SK-N-MC (cell line): ENCODE measurements around the gene CAPS.

ENCODE experiments used
- DNase-seq: peaks from one replicate; pipeline ENCODE4 v3.0.0-alpha.2; 2011; ENCODE audit warnings: low read depth, low spot score
- H3K27ac ChIP-seq: fragments of 200-600 bp; sonication (generic); 2 replicates; pipeline ENCODE4 v1.5.1; 2016; ENCODE audit warnings: mixed run types
- H3K36me3 ChIP-seq: fragments of 200-600 bp; sonication (generic); 2 replicates; pipeline ENCODE4 v1.6.1; 2017; ENCODE audit warnings: antibody characterized with exemption, low read length, mixed read lengths; ENCODE audit not compliant: insufficient read depth
- H3K4me3 ChIP-seq: fragments of 200-600 bp; sonication (generic); 2 replicates; pipeline ENCODE4 v1.5.1; 2016
- H3K9ac ChIP-seq: fragments of 200-600 bp; sonication (generic); 2 replicates; pipeline ENCODE4 v1.8.0; 2017; ENCODE audit warnings: mixed run types, mixed read lengths; ENCODE audit not compliant: insufficient read length
- H3K9me3 ChIP-seq: fragments of 200-600 bp; sonication (generic); 2 replicates; pipeline ENCODE4 v1.6.1; 2017; ENCODE audit warnings: low read depth, mild to moderate bottlenecking, antibody characterized with exemption, low read length, moderate library complexity, mixed read lengths
- EZH2 ChIP-seq: fragments of 200-600 bp; sonication (generic); IDR thresholded peaks from one replicate; pipeline ENCODE4 v1.6.1; 2017; ENCODE audit warnings: antibody characterized with exemption
- FOXP2 ChIP-seq: optimal IDR thresholded peaks from 2 replicates; pipeline ENCODE3; 2011; ENCODE audit warnings: mild to moderate bottlenecking, moderate library complexity; ENCODE audit not compliant: insufficient read depth; ENCODE audit errors: extremely low read length, control extremely low read depth
- POLR2AphosphoS5 ChIP-seq: IDR thresholded peaks from 2 replicates; pipeline ENCODE4 v1.6.1; 2012; ENCODE audit warnings: mild to moderate bottlenecking, low read depth, low read length, borderline replicate concordance

CAPS gene

GRCh38 chr19:5940260-5941208 is 26.5 kb downstream of the CAPS start:
- H3K4me3 ChIP-seq, result no peak overlapping the region
- peaks cover 39% of the 10 kb centered on the region for H3K36me3 ChIP-seq
- H3K9ac ChIP-seq, result no peak overlapping the region
- no peak overlapping the region for H3K27ac ChIP-seq
- TF ChIP-seq EZH2 (no peak), POLR2AphosphoS5 (no peak), FOXP2 (no peak)
- DNase-seq, result no peak
- no peaks in the 10 kb centered on the region for H3K9me3 ChIP-seq

- no peaks in the 10 kb centered on the region for H3K9me3 ChIP-seq
- H3K4me3 ChIP-seq, result no peak overlapping the region
- no peak for DNase-seq
- no peak for TF ChIP-seq EZH2
- TF ChIP-seq FOXP2, result no peak
- no peak for TF ChIP-seq POLR2AphosphoS5
- no peak overlapping the region for H3K9ac ChIP-seq
- no peak overlapping the region for H3K27ac ChIP-seq
- peaks cover 45% of the 10 kb centered on the region for H3K36me3 ChIP-seq
Observed at GRCh38 chr19:5941673-5942072, 27.6 kb downstream of the CAPS start.

GRCh38 chr19:5943045-5943444 is 29.0 kb downstream of the CAPS start:
- Histone ChIP-seq H3K9ac (no peak overlapping the region), H3K9me3 (no peaks in the 10 kb centered on the region), H3K27ac (no peak overlapping the region), H3K4me3 (no peak overlapping the region), H3K36me3 (peaks cover 35% of the 10 kb centered on the region)
- no peak for DNase-seq
- TF ChIP-seq POLR2AphosphoS5, result no peak
- TF ChIP-seq FOXP2, result no peak

- no peak overlapping the region for H3K4me3 ChIP-seq
- H3K27ac ChIP-seq, result 0 out of 2 replicates have a peak overlapping the region, but pooled peaks have one; percentile 9
- DNase-seq, result no peak
- peaks cover 33% of the 10 kb centered on the region for H3K36me3 ChIP-seq
- TF ChIP-seq FOXP2, result no peak
- TF ChIP-seq EZH2, result no peak
- TF ChIP-seq POLR2AphosphoS5, result no peak
- no peaks in the 10 kb centered on the region for H3K9me3 ChIP-seq
- no peak overlapping the region for H3K9ac ChIP-seq
Observed at GRCh38 chr19:5943623-5944022, 29.6 kb downstream of the CAPS start.

- Histone ChIP-seq H3K9me3 (no peaks in the 10 kb centered on the region), H3K27ac (no peak overlapping the region), H3K36me3 (peaks cover 11% of the 10 kb centered on the region; the same call in 1 of the 2 replicates), H3K9ac (no peak overlapping the region), H3K4me3 (no peak overlapping the region)
- TF ChIP-seq FOXP2 (no peak), POLR2AphosphoS5 (no peak), EZH2 (no peak)
- DNase-seq, result no peak
Observed at GRCh38 chr19:5947435-5947834, 33.4 kb downstream of the CAPS start.

DNA sequence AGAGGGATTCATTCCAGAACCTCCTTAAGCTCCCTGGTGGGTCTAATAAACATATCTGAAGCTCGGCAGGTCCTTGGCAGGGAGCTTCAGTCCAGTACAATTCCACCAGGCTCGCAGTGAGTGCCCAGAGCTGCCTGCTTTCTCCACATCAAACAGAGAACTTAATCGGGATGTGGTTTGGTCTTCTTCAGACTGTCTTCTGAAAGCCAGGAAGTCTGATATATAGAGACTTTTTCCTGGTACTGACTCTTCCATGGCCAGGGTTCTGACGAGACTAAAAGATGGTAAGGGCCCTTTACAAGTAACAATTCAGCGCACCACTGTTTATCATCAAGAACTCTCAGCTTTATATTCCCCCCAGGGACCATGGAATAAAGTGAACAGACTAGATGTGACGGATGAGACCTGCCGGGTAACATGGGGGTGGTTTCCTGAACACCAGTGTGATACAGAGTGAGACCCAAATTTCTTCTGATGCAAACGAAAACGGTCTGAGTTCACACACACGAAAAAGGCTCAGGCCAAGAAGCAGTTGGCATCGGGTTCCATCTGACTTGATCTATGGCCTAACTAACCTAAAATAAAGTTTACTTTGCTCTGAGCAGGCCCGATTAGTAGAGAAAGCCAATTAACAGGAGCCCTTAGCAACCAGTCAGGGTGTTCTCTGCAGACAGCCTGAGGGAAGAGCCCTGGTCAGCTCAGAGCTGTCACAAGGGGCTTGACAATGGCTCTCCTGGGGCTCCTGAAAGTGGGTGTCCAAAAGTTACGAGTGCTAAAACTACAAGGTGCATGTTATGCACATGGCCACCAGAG is 34.9 kb downstream of the CAPS start:
- no peak overlapping the region for H3K27ac ChIP-seq
- no peak for DNase-seq
- peaks cover 11% of the 10 kb centered on the region; the same call in 1 of the 2 replicates for H3K36me3 ChIP-seq
- H3K9me3 ChIP-seq, result no peaks in the 10 kb centered on the region
- H3K9ac ChIP-seq, result no peak overlapping the region
- no peak overlapping the region for H3K4me3 ChIP-seq
- no peak for TF ChIP-seq FOXP2
- TF ChIP-seq POLR2AphosphoS5, result no peak
- TF ChIP-seq EZH2, result no peak

- Histone ChIP-seq H3K27ac (no peak overlapping the region), H3K9ac (no peak overlapping the region), H3K9me3 (no peaks in the 10 kb centered on the region), H3K4me3 (no peak overlapping the region), H3K36me3 (peaks cover 11% of the 10 kb centered on the region; the same call in 1 of the 2 replicates)
- DNase-seq, result no peak
- TF ChIP-seq POLR2AphosphoS5 (no peak), FOXP2 (no peak), EZH2 (no peak)
Observed at GRCh38 chr19:5949792-5950305, 35.8 kb downstream of the CAPS start.

DNA sequence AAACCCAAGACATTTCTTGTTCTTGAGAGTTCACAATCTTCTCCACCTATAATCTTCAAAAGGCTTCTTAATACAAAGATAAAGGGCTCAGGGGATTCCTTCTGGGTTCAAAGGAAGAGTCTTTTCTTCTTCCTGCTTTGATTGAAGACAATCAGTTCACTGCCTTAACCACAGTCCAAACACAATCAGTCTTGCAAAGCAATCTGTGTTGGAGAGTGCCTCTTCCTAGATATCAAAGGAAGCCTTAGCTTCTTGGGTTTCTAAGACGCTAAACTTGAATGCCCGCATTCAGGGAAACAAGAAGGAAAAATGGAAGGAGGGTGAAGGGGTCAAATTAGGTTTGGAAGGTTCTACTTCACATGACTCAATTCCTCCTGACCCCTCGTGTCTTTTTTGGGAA is 36.7 kb downstream of the CAPS start:
- H3K9ac ChIP-seq, result no peak overlapping the region
- H3K4me3 ChIP-seq, result no peak overlapping the region
- H3K9me3 ChIP-seq, result no peaks in the 10 kb centered on the region
- 0 out of 2 replicates have a peak overlapping the region, but pooled peaks have one; percentile 44 for H3K27ac ChIP-seq
- DNase-seq, result no peak
- TF ChIP-seq EZH2 (no peak), FOXP2 (no peak), POLR2AphosphoS5 (no peak)
- peaks cover 11% of the 10 kb centered on the region; the same call in 1 of the 2 replicates for H3K36me3 ChIP-seq
